ENCODE results near the gene CNPPD1.
"Not testable (repeated sequence)": the region's sequence is repeated elsewhere in the genome, so short reads cannot be mapped to it uniquely, and the experiment has no call there.

CNPPD1 gene

GRCh38 chr2:219207884-219208740 lies 31.4 kb upstream of the CNPPD1 start:
- no peak for DNase-seq (ENCODE audit: low read depth in 2 of 2)

- no peak for DNase-seq (ENCODE audit: low read depth in 2 of 2)
Observed at GRCh38 chr2:219207134-219207883, 30.6 kb upstream of the CNPPD1 start.

- DNase-seq (ENCODE audit: low read depth in 2 of 2), result peak; percentile 86 to 87
Observed at GRCh38 chr2:219206328-219207133, 29.8 kb upstream of the CNPPD1 start, which contains the start of gene ZFAND2B. Gene ZFAND2B, plus strand, starts transcription at chr2:219206782. Its CDS starts 206 bp downstream, at chr2:219206988.

- DNase-seq (ENCODE audit: low read depth in 2 of 2), result no peak
Observed at GRCh38 chr2:219205981-219206327, 29.2 kb upstream of the CNPPD1 start.

- no peak for DNase-seq (ENCODE audit: low read depth in 2 of 2)
Observed at GRCh38 chr2:219205165-219205538, 28.4 kb upstream of the CNPPD1 start.

- DNase-seq (ENCODE audit: low read depth in 2 of 2), result no peak
Observed at GRCh38 chr2:219204425-219205164, 27.9 kb upstream of the CNPPD1 start.

GRCh38 chr2:219201331-219201730 lies 24.6 kb upstream of the CNPPD1 start:
- DNase-seq (ENCODE audit: low read depth in 2 of 2), result not testable (repeated sequence)

GRCh38 chr2:219200502-219201326 lies 24.0 kb upstream of the CNPPD1 start:
- DNase-seq (ENCODE audit: low read depth in 2 of 2), result not testable (repeated sequence)

GRCh38 chr2:219199470-219200211 lies 22.9 kb upstream of the CNPPD1 start:
- DNase-seq (ENCODE audit: low read depth in 2 of 2), result no peak

GRCh38 chr2:219198974-219199373 lies 22.2 kb upstream of the CNPPD1 start:
- DNase-seq (ENCODE audit: low read depth in 2 of 2), result no peak

GRCh38 chr2:219197388-219197787 lies 20.7 kb upstream of the CNPPD1 start:
- DNase-seq (ENCODE audit: low read depth in 2 of 2), result no peak

GRCh38 chr2:219186754-219187456 lies 10.2 kb upstream of the CNPPD1 start:
- no peak for DNase-seq (ENCODE audit: low read depth in 2 of 2)

- no peak for DNase-seq (ENCODE audit: low read depth in 2 of 2)
Observed at GRCh38 chr2:219184121-219184520, 7.4 kb upstream of the CNPPD1 start.

- no peak for DNase-seq (ENCODE audit: low read depth in 2 of 2)
Observed at GRCh38 chr2:219183151-219183772, 6.5 kb upstream of the CNPPD1 start.

- no peak for DNase-seq (ENCODE audit: low read depth in 2 of 2)
Observed at GRCh38 chr2:219182331-219183150, 5.8 kb upstream of the CNPPD1 start.

- no peak for DNase-seq (ENCODE audit: low read depth in 2 of 2)
Observed at GRCh38 chr2:219181531-219181930, 4.8 kb upstream of the CNPPD1 start.

- no peak for DNase-seq (ENCODE audit: low read depth in 2 of 2)
Observed at GRCh38 chr2:219180961-219181360, 4.2 kb upstream of the CNPPD1 start.

All from fibroblast of skin of left quadriceps (primary cell).